Sigmoid colon (tissue), 7 donors: ENCODE data around the gene CFAP97D1. TPM values are rescaled to one million over a fixed set of nuclear protein-coding genes. Genes with fewer than 3 reads are reported as not detected.

Experiments used
- DNase-seq: peaks from one replicate; pipeline ENCODE4 v3.0.0-alpha.2; 2019
- H3K27ac ChIP-seq, 4 donors: fragments of 200-600 bp; sonication (generic); one replicate each; pipeline ENCODE4 v1.5.1; 2016 to 2019; ENCODE audit warnings: mild to moderate bottlenecking in 1 of 4
- H3K27me3 ChIP-seq, 3 donors: fragments of 200-600 bp; sonication (generic); one replicate each; pipeline ENCODE4 v1.5.1; 2019; ENCODE audit warnings: mild to moderate bottlenecking in 1 of 3
- H3K36me3 ChIP-seq, 4 donors: fragments of 200-600 bp; sonication (generic); one replicate each; pipeline ENCODE4 v1.5.1; 2016 to 2019
- H3K4me1 ChIP-seq, 4 donors: fragments of 200-600 bp; sonication (generic); one replicate each; pipeline ENCODE4 v1.5.1; 2017 to 2019
- H3K4me3 ChIP-seq, 4 donors: fragments of 200-600 bp; sonication (generic); one replicate each; pipeline ENCODE4 v1.5.1; 2017 to 2019; ENCODE audit warnings: mild to moderate bottlenecking in 2 of 4, moderate library complexity in 1 of 4
- H3K9me3 ChIP-seq, 4 donors: fragments of 200-600 bp in 3 of 4; sonication (generic) in 3 of 4; one replicate each; pipeline versions ENCODE4 v1.5.1 to v1.6.1; 2013 to 2019
- EP300 ChIP-seq, 4 donors: sonication (generic); formaldehyde crosslinking; IDR thresholded peaks; one replicate each; pipeline ENCODE4 v1.6.1; 2017; ENCODE audit warnings: antibody characterized with exemption in 4 of 4
- POLR2A ChIP-seq, 2 donors: fragments of 450-650 bp; IDR thresholded peaks; one replicate each; pipeline ENCODE4 v1.6.1; 2016; ENCODE audit warnings: antibody characterized with exemption in 2 of 2, mild to moderate bottlenecking in 2 of 2, moderate library complexity in 2 of 2
- POLR2AphosphoS5 ChIP-seq, 4 donors: sonication (generic); formaldehyde crosslinking; IDR thresholded peaks; one replicate each; pipeline ENCODE4 v1.6.1; 2017; ENCODE audit warnings: antibody characterized with exemption in 4 of 4
- WGBS, 2 donors: extraction: QIAGEN DNeasy Blood & Tissue Kit; methylation state at CpG; one replicate each; pipeline ENCODE4 v1.1.7; 2013; 5-methylcytosine and 5-hydroxymethylcytosine counted together
- intact Hi-C: fragments of 100-400 bp; cut with DNase I; formaldehyde crosslinking; loops from one replicate; pipeline ENCODE4 v1.15.1; 2023
- polyA plus RNA-seq, 3 donors: library from polyadenylated mRNA; stranded (reverse); fragments of 200-250 nt; gene quantifications; one replicate each; pipeline ENCODE4 v1.2.3, GENCODE V29; 2013
- total RNA-seq, 4 donors: library from RNA; depleted of rRNA; stranded (reverse); fragments of >200 nt; gene quantifications; one replicate each; pipeline ENCODE4 v1.1.0, GENCODE V29; 2016
- TF ChIP-seq, protein P1 (sequence below), 4 experiments: fragments of 450-650 bp in 3 of 4; fragments of 200-600 bp in 1 of 4; IDR thresholded peaks; one replicate each; pipeline ENCODE4 v1.5.1; 2016 to 2019; ENCODE audit warnings: antibody characterized with exemption in 4 of 4, mild to moderate bottlenecking in 3 of 4, moderate library complexity in 2 of 4
- donor health status: healthy with polysubstance abuse.
- donor health status: Bipolar disorder and iron deficiency.
- donor health status: healthy.

The CFAP97D1 gene
- total and polyA plus RNA-seq, 7 donors: not detected

DNA sequence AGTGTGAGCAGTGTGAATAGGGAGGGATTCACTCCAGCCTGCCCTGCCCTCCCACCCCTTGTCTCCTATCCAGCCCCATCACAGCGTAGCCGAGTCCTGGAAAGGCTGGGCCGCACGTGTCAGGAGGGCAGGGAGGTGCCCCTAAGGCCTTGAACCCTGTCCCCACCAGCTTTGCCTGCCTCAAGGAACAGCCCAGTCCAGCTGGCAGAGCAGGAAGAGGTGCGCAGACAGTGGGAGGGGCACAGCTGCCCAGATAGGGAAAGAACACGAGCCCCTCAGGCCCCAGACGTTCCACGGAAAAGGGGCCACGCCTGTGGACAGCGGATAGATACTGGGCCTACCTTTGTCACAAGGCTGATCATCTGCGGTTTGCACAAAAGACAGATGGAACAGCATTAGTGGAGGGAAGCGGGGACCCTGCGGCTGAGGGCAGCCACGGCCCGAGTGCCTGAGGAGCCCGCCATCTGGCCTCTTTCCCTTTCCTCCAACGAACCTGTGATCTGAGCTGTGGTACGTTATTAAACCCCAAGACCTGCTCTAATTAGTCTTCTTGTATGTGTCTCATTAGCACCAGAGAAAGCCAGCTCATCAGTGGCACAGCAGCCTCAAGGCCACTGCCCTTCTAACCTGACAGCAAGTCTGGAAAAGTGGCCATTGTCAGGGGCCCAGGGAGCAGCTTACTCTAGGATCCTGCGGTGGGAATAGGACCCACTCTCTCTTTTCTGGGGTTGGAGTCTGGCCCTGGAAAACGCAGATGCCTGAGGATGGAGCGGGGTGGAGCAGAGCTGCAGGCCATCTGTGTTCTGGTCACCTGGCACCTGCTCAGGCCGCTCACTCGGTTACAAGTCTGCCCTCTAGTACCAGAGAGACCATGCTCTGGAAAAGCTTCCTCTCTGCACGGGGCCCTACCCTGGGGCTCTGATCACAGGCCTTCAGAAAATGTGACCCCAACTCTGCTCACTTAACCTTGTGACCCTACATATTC is 36.4 kb downstream of the CFAP97D1 start:
- TF ChIP-seq POLR2AphosphoS5 (IDR thresholded peaks at IDR 0.05) (no peak), EP300 (IDR thresholded peaks at IDR 0.05) (no peak), POLR2A (IDR thresholded peaks at IDR 0.05) (no peak)
- TF ChIP-seq, protein P1, sequence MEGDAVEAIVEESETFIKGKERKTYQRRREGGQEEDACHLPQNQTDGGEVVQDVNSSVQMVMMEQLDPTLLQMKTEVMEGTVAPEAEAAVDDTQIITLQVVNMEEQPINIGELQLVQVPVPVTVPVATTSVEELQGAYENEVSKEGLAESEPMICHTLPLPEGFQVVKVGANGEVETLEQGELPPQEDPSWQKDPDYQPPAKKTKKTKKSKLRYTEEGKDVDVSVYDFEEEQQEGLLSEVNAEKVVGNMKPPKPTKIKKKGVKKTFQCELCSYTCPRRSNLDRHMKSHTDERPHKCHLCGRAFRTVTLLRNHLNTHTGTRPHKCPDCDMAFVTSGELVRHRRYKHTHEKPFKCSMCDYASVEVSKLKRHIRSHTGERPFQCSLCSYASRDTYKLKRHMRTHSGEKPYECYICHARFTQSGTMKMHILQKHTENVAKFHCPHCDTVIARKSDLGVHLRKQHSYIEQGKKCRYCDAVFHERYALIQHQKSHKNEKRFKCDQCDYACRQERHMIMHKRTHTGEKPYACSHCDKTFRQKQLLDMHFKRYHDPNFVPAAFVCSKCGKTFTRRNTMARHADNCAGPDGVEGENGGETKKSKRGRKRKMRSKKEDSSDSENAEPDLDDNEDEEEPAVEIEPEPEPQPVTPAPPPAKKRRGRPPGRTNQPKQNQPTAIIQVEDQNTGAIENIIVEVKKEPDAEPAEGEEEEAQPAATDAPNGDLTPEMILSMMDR (IDR thresholded peaks at IDR 0.05): no peak

DNA sequence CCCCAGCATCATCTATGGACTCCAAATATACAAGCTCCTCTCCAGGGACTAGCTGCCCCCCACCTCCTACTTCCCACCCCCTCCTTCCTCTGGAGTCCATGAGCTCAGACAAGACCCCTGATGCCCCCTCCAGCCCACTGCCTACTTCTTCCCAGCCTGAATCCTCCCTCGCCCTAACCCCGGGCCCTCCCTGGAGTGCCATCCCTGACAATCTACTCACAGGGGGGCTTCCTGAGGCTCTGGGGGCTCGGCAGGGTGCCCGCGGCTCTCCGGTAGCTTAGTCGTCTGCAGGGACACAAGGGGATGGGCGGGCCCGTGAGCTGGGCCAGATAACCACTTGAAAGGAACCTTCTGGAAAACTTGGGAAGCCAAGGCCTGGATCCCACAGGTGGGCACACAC is 37.6 kb downstream of the CFAP97D1 start:
- TF ChIP-seq POLR2AphosphoS5 (IDR thresholded peaks at IDR 0.05) (no peak), EP300 (IDR thresholded peaks at IDR 0.05) (no peak), POLR2A (IDR thresholded peaks at IDR 0.05) (no peak)
- TF ChIP-seq, protein P1 (IDR thresholded peaks at IDR 0.05): no peak
- DNase-seq: peak; percentile 62
- H3K4me3 ChIP-seq: no peak overlapping the region
- intact Hi-C loops: no loop called here
- no peak overlapping the region for H3K27ac ChIP-seq
- H3K27me3 ChIP-seq: no peaks in the 10 kb centered on the region
- H3K9me3 ChIP-seq: no peaks in the 10 kb centered on the region
- H3K36me3 ChIP-seq: peaks cover 0 to 28% (median 3%) of the 10 kb centered on the region in 4 donors
- no peaks in the 10 kb centered on the region for H3K4me1 ChIP-seq
- 93 to 95% methylated on average over 9 of the region's 9 CpGs for WGBS, 2 donors

More for the DNA sequence above, 36.4 kb downstream of the CFAP97D1 start:
- H3K4me3 ChIP-seq: no peak overlapping the region
- intact Hi-C loops: no loop called here
- peaks cover 0 to 35% (median 5%) of the 10 kb centered on the region in 4 donors for H3K36me3 ChIP-seq
- peak; percentile 46 for DNase-seq
- H3K4me1 ChIP-seq: no peaks in the 10 kb centered on the region
- H3K27me3 ChIP-seq: no peaks in the 10 kb centered on the region
- no peaks in the 10 kb centered on the region for H3K9me3 ChIP-seq
- 89 to 91% methylated on average over 24 of the region's 24 CpGs for WGBS, 2 donors
- H3K27ac ChIP-seq: no peak overlapping the region

DNA sequence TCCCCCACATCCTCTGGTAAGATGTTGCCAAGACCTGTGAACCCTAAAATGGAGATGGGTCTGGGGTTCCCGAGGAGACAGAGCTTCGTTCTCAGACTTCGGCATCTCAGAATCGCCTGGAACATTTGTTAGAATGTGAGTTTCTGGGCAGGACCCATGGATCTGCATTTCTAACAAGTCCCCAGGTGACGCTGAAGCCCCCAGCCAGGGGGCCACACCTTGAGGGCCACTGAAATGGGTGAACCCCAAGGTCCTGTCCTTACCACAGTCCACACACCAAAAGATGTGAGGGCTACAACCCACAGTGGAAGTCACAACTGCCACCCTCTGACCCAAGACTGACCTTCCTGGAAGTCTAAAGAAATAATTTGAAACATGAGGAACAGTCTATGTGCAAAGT is 38.7 kb downstream of the CFAP97D1 start:
- H3K9me3 ChIP-seq: no peaks in the 10 kb centered on the region
- 94% methylated on average over 5 of the region's 5 CpGs for WGBS, 2 donors
- peak; percentile 28 for DNase-seq
- TF ChIP-seq POLR2A (IDR thresholded peaks at IDR 0.05) (no peak), POLR2AphosphoS5 (IDR thresholded peaks at IDR 0.05) (no peak), EP300 (IDR thresholded peaks at IDR 0.05) (no peak)
- TF ChIP-seq, protein P1 (IDR thresholded peaks at IDR 0.05): no peak
- no peak overlapping the region for H3K4me3 ChIP-seq
- H3K27ac ChIP-seq: no peak overlapping the region
- intact Hi-C loops: no loop called here
- peaks cover 0 to 18% (median 0%) of the 10 kb centered on the region in 4 donors for H3K36me3 ChIP-seq
- peaks cover 0 to 11% (median 5%) of the 10 kb centered on the region in 4 donors for H3K4me1 ChIP-seq
- no peaks in the 10 kb centered on the region for H3K27me3 ChIP-seq

DNA sequence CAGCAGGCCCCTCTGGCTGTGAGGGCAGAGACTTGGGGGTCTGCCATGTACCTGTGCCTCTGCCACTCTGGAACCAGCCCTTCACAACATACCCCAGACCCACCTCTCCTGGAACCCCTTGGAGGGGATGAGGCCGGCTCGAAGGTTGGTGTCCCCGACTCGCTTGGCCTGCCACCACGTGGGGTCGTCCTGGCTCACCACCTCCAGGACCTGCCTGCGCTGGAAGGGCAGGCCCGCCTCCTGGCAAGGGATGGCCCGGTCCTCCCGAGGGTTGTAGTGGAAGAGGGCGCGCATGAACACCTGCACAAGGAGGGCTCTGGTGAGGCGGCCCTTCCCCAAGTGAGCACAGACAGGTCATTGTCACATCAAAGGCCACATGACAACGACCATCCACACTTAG is 40.5 kb downstream of the CFAP97D1 start:
- H3K9me3 ChIP-seq: no peaks in the 10 kb centered on the region
- peaks cover 0 to 14% (median 5%) of the 10 kb centered on the region in 4 donors for H3K4me1 ChIP-seq
- intact Hi-C loops: no loop called here
- 93% methylated on average over 14 of the region's 14 CpGs for WGBS, 2 donors
- TF ChIP-seq POLR2A (IDR thresholded peaks at IDR 0.05) (no peak), EP300 (IDR thresholded peaks at IDR 0.05) (no peak), POLR2AphosphoS5 (IDR thresholded peaks at IDR 0.05) (no peak)
- TF ChIP-seq, protein P1 (IDR thresholded peaks at IDR 0.05): no peak
- H3K36me3 ChIP-seq: peaks cover 0 to 20% (median 0%) of the 10 kb centered on the region in 4 donors
- peak; percentile 60 for DNase-seq
- no peak overlapping the region for H3K4me3 ChIP-seq
- H3K27ac ChIP-seq: no peak overlapping the region
- H3K27me3 ChIP-seq: no peaks in the 10 kb centered on the region
